Stimulated activated CD4-positive, alpha-beta T cell treated with anti-CD3 and anti-CD28 coated beads, Interleukin-15, amount 100 ng/mL, for 48 hours (primary cell): Measurements from ENCODE around the gene SDCBP2.
"Not testable (repeated sequence)": the region's sequence is repeated elsewhere in the genome, so short reads cannot be mapped to it uniquely, and the experiment has no call there.

ENCODE experiments used
- DNase-seq, 2 donors: peaks; one replicate each; pipeline ENCODE4 v3.0.0-alpha.2; 2020; ENCODE audit warnings: low read depth in 2 of 2

The SDCBP2 gene

GRCh38 chr20:1360094-1360846 lies 31.3 kb upstream of the SDCBP2 start:
- DNase-seq: no peak

- DNase-seq: peak in 1 of 2 donors; percentile 23
Measured at GRCh38 chr20:1357921-1358671, 29.2 kb upstream of the SDCBP2 start.

GRCh38 chr20:1353956-1354355 lies 25.0 kb upstream of the SDCBP2 start:
- no peak for DNase-seq

- DNase-seq: no peak
Measured at GRCh38 chr20:1346315-1346969, 17.5 kb upstream of the SDCBP2 start.

GRCh38 chr20:1345756-1346093 lies 16.8 kb upstream of the SDCBP2 start:
- no peak for DNase-seq

- no peak for DNase-seq
Measured at GRCh38 chr20:1345030-1345755, 16.3 kb upstream of the SDCBP2 start.

GRCh38 chr20:1343446-1344124 lies 14.6 kb upstream of the SDCBP2 start:
- DNase-seq: not testable (repeated sequence)

GRCh38 chr20:1341561-1342265 lies 12.8 kb upstream of the SDCBP2 start:
- no peak for DNase-seq

- DNase-seq: no peak
Measured at GRCh38 chr20:1338801-1339200, 9.9 kb upstream of the SDCBP2 start.

- no peak for DNase-seq
Measured at GRCh38 chr20:1338096-1338495, 9.2 kb upstream of the SDCBP2 start.

GRCh38 chr20:1337441-1337840 lies 8.5 kb upstream of the SDCBP2 start:
- no peak for DNase-seq

- DNase-seq: no peak
Measured at GRCh38 chr20:1336699-1337367, 7.9 kb upstream of the SDCBP2 start.

- no peak for DNase-seq
Measured at GRCh38 chr20:1335961-1336698, 7.2 kb upstream of the SDCBP2 start.

GRCh38 chr20:1334761-1335160 lies 5.8 kb upstream of the SDCBP2 start:
- DNase-seq: no peak

- no peak for DNase-seq
Measured at GRCh38 chr20:1334370-1334731, 5.4 kb upstream of the SDCBP2 start.

- no peak for DNase-seq
Measured at GRCh38 chr20:1333462-1334369, 4.8 kb upstream of the SDCBP2 start.

- no peak for DNase-seq
Measured at GRCh38 chr20:1332749-1333300, 3.9 kb upstream of the SDCBP2 start.

GRCh38 chr20:1331801-1332453 lies 3.0 kb upstream of the SDCBP2 start:
- no peak for DNase-seq
